Posterior vena cava (tissue), 2 donors: ENCODE data around the gene MFAP3L. TPM values are rescaled to one million over a fixed set of nuclear protein-coding genes. Genes with fewer than 3 reads are reported as not detected.

ENCODE experiments used
- DNase-seq: peaks from one replicate; pipeline ENCODE4 v3.0.0-alpha.2; 2020; ENCODE audit warnings: low spot score
- intact Hi-C, 2 donors: fragments of 100-400 bp; cut with DNase I; formaldehyde crosslinking; loops; one replicate each; pipeline versions ENCODE4 v1.14.1 to v1.14.2; 2022 to 2023
- total RNA-seq, 2 donors: library from RNA; stranded (reverse); fragmentation: NEBNext Ultra II Directional; extraction: Animal tissue kit (Norgen Biotek cat#: 25700); gene quantifications; one replicate each; pipeline ENCODE4 v1.2.1, GENCODE V29; 2021
- donor health status: DM: yes; HTN: yes; CAD: no.
- donor health status: DM: yes; HTN: yes; CAD: no.

MFAP3L gene
- total RNA-seq, 2 donors from 2014 or later: 3.0 to 5.7 TPM

GRCh38 chr4:169999923-170000322, 26.3 kb downstream of the MFAP3L start:
- intact Hi-C loops: loop anchor here in 1 of 2 donors (1.0 kb wide), 1 partner anchor 30 kb away; no protein-coding TSS in a partner anchor
- DNase-seq: no peak

DNA sequence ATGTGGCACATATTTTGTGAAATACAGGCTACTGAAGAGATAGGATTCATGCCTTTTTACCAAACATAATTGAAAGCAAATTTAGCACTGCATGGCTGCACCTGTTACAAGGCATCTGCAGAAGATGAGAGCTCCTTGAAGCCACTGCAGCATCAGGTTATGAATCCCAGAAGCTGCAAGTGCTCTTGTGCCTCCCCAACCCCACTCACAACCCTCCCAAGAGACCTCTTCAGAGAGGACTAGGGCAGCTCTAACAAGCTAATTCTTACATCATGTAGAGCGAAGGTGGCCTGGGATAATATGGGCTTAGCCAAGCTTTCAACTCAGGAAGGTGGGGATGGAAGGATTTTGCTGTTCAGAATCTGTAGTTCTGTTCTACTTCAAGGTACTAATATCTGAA, 27.2 kb downstream of the MFAP3L start:
- intact Hi-C loops: loop anchor here in 1 of 2 donors (1.0 kb wide), 1 partner anchor 29 kb away; no protein-coding TSS in a partner anchor
- no peak for DNase-seq

GRCh38 chr4:169996379-169997240, 29.6 kb downstream of the MFAP3L start:
- no peak for DNase-seq
- intact Hi-C loops: no loop called here

- DNase-seq: no peak
- intact Hi-C loops: no loop called here
Measured at GRCh38 chr4:169993531-169993930, 32.7 kb downstream of the MFAP3L start.

DNA sequence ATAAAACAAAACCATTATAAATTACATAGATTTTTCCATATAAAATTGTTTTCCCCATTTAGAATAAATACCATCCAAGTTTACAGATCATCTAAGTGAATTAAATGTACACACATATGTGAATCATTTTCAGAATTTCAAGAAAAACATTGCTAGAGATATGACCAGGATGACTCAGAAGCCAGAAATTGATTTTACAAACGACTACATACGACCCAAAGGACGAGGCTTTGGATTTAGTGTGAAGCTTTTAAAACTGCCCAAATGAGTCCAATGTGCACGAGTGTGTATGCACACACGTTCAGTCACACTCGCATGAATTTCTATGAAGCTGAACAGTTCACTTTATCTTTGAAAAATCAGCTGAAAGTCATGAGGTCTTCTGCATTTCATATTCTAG, 37.9 kb downstream of the MFAP3L start:
- DNase-seq: no peak
- intact Hi-C loops: no loop called here

- no peak for DNase-seq
- intact Hi-C loops: no loop called here
Measured at GRCh38 chr4:169987327-169988228, 38.6 kb downstream of the MFAP3L start.

DNA sequence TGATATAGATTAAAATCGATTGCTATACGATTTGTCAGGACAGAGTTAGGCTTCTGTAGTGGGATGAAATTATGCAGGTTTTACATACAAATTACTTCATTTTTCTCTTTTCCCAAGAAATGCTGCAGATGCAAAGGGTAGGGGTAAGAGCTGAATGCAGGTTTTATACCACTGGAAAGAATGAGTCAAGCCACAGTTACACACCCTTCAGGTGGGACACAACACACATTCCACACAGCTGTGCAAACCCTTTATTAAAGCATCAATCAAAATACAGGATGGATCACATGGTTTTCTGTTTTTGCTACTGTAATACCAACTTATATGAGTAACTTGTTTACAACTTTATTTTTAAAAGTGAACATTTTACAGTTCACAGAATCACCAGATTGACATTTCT, 39.8 kb downstream of the MFAP3L start:
- intact Hi-C loops: no loop called here
- DNase-seq: no peak

DNA sequence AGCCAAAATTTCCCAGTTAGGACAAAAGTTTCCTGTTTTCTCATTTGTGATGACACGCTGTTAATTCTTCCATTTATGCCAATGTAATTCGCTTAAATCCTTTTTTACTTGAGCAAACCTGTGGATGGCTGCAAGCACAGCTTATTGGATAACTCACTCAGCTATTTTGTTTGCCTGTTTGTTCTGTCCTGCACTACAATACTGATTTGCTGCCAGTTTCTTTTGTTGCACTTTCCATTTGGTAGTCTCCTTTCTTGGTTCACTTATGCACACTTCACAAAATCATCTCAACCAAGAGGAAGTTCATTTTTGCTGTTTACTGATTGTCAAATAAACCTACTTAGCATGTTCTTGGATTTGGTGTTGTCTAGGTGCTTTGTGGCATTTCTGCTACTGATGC, 40.3 kb downstream of the MFAP3L start:
- DNase-seq: no peak
- intact Hi-C loops: no loop called here

- DNase-seq: no peak
Measured at GRCh38 chr4:169984745-169985144, 41.5 kb downstream of the MFAP3L start.

DNA sequence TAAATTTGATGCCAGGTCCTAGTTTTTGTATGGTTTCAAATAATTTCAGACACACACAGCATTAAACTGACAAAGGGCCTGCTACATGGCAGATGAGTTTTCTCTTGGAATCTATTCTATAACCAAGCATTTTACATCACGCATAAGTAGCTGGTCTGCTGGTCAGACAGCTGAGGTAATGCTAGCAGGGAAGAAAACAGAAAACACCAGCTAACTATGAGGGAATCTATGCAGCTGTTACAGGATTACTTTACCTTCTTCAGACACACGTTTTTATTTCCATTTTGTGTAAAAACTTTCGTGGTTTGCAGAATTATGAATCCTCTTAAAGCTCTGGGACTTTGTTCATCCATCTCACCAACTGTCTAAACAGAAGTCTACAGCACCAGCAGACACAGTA, 42.0 kb downstream of the MFAP3L start:
- DNase-seq: no peak
- intact Hi-C loops: no loop called here

More at GRCh38 chr4:169984745-169985144, 41.5 kb downstream of the MFAP3L start:
- intact Hi-C loops: no loop called here

- DNase-seq: no peak
- intact Hi-C loops: no loop called here
Measured at GRCh38 chr4:169976951-169977350, 49.2 kb downstream of the MFAP3L start.

DNA sequence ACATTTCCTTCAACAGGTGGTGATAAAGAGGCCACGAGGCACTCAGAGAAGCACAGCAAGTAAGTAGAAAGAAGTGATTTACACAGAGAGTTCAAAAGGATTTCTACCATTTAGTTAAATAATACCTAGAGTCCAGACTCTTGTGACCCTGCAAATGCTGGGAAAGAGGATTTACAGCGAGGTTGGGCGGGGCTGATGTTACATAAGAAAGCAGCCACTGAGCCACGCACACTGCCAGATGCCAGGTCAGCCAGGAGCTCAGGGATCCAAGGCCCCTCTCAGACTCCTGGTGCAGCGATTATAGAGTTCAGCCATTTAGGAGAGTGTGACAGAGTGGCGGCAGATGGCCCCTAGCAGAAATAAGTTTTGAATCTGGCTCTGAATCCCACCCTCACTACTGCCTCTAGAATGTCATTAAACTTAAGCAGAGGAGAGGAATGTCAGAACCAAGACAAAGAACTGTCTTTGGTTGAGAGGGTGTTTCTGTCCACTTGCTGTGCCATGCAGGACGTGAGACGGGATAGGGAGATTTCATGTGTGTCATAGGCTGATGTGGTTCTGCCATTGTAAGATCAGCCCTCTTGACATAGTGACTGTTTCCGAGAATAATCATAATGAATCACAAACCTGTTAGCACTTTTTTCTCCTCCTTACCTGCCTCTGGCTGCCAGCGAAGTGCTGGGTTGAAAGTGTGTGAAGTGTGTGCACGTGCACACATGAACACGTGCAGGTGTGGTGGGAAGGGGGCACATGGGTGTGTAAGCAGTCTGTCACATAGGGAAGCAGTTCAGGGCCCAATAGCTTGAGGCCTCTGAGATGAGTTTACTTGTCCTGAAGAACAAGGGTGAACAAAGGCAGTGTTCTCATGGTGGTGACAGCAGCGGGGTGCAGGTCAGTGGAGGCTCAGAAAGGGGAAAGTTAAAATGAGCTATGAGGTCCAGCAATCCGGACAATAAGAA, 50.1 kb downstream of the MFAP3L start:
- DNase-seq: no peak
- intact Hi-C loops: no loop called here

DNA sequence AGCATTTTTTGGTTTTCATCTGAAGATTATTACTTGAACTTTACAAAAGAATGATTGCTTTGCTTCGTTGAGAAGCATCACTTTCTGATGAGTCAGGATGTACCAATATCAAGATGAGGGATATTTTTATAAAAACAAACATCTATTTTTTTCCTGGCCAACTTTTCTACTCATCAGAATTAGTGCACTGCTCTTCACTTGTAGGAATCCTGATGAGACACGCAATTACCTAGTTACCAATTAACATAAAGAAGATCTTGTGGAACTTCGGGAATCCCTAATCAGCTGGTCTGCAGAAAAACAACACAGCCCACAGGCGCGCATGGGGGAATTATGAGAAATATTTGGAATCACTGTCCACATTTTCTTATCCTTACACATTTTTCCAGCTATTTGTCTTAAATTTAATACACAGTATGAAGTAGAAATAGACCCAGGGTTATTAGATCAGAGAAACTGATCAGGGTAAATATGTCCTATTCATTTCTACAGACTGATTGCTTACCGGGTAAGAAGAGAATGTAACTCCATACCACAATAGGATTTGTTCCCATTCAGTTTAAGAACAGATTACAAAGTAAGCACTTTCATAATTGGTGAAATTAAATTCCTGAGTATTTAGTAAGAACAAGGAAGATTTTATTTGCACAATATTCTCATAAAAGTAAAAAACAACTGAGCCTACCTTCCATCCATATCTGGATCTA, 50.9 kb downstream of the MFAP3L start:
- DNase-seq: no peak

DNA sequence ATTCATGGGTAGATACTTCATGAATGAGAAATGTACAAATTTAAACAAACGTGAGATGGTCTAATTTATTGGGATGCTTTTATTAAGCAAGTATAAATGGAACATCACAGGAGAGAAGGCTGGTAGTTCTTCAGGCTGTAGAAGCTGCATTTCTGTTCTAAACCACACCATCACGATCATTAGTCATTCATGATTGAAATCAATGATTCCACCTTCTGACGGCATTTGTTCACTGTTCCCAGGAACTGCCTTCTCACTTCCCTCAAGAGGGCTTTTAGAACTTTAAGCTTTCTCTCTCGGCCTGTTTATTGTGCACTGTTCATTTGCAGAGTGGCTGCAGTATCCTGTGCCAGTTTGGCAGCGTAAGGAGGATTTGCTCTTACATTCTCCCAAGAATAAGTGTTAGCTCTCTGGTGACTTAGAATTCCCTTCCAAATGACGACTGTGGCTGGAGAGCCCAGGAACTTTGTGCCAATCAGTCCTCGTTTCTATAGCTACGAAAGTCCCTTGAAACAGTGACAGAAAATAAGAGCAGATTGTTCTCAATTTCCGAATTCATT, 54.7 kb downstream of the MFAP3L start:
- intact Hi-C loops: no loop called here
- no peak for DNase-seq

More for the DNA sequence above, 50.9 kb downstream of the MFAP3L start:
- intact Hi-C loops: no loop called here

GRCh38 chr4:169968999-169969398, 57.2 kb downstream of the MFAP3L start:
- intact Hi-C loops: loop anchor here in 1 of 2 donors (5.0 kb wide), 1 partner anchor 82 kb away; no protein-coding TSS in a partner anchor
- DNase-seq: no peak

- intact Hi-C loops: no loop called here
- DNase-seq: no peak
Measured at GRCh38 chr4:169963998-169964397, 62.2 kb downstream of the MFAP3L start.

- DNase-seq: no peak
- intact Hi-C loops: no loop called here
Measured at GRCh38 chr4:169959254-169959653, 66.9 kb downstream of the MFAP3L start.

GRCh38 chr4:169958629-169959028, 67.6 kb downstream of the MFAP3L start:
- intact Hi-C loops: no loop called here

More at GRCh38 chr4:169958629-169959028, 67.6 kb downstream of the MFAP3L start:
- DNase-seq: no peak
